ENCODE data around the gene PPP1R9A.

Gene PPP1R9A

DNA sequence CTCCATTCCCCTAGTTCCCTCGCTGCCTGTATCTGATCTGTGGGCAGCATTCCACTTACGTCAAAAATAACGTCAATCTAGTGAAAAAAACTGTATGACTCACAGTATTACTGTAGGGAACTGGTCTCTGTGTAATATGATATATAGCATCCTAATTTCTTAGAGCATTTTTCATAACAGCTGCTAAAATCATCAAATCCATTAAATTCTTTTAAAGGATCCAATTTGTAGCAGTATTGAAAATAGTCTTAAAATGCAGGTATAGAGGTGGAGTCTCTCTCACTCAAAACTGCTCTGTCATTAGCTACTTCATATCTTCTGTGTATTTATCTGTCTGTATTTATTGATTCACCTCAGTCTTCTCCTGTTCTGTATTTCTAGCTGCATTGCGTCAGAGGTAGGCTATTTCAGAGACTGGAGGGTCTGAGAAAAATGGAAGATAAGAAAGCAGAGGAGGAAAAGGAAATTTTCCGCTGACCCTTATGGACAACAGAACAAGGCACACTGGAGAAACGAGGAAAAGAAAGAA, 357.0 kb downstream of the PPP1R9A start:
- Histone ChIP-seq H4K20me1 (ENCODE audit: insufficient read depth, low read length, poor library complexity, severe bottlenecking) (no peaks in the 10 kb centered on the region), H3K4me1 (ENCODE audit: insufficient read depth, low read length, poor library complexity, severe bottlenecking) (no peaks in the 10 kb centered on the region), H3K9ac (ENCODE audit: low read depth, low read length, poor library complexity, severe bottlenecking) (no peak overlapping the region), H3K4me3 (ENCODE audit: low read length, poor library complexity, severe bottlenecking) (no peak overlapping the region), H3K27me3 (ENCODE audit: insufficient read depth, low read length, poor library complexity, severe bottlenecking) (no peaks in the 10 kb centered on the region), H2AFZ (ENCODE audit: low read length) (no peak overlapping the region), H3K4me2 (ENCODE audit: low read depth, low read length, poor library complexity, severe bottlenecking) (no peak overlapping the region), H3K79me2 (ENCODE audit: insufficient read depth, low read length) (no peaks in the 10 kb centered on the region), H3K36me3 (ENCODE audit: insufficient read depth, low read length) (no peaks in the 10 kb centered on the region), H3F3A (ENCODE audit: low read depth) (no peaks in the 10 kb centered on the region), H3K9me3 (ENCODE audit: insufficient read depth, low read depth, low read length) (no peaks in the 10 kb centered on the region), H3K9me2 (replicated peaks; ENCODE audit: low read depth, low read length) (no peaks in the 10 kb centered on the region)
- TF ChIP-seq, protein P1, sequence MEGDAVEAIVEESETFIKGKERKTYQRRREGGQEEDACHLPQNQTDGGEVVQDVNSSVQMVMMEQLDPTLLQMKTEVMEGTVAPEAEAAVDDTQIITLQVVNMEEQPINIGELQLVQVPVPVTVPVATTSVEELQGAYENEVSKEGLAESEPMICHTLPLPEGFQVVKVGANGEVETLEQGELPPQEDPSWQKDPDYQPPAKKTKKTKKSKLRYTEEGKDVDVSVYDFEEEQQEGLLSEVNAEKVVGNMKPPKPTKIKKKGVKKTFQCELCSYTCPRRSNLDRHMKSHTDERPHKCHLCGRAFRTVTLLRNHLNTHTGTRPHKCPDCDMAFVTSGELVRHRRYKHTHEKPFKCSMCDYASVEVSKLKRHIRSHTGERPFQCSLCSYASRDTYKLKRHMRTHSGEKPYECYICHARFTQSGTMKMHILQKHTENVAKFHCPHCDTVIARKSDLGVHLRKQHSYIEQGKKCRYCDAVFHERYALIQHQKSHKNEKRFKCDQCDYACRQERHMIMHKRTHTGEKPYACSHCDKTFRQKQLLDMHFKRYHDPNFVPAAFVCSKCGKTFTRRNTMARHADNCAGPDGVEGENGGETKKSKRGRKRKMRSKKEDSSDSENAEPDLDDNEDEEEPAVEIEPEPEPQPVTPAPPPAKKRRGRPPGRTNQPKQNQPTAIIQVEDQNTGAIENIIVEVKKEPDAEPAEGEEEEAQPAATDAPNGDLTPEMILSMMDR (conservative IDR thresholded peaks at IDR 0.05; ENCODE audit: low read length), result no peak
- no peak for TF ChIP-seq EZH2phosphoT487 (IDR thresholded peaks at IDR 0.05; ENCODE audit: borderline replicate concordance)

DNA sequence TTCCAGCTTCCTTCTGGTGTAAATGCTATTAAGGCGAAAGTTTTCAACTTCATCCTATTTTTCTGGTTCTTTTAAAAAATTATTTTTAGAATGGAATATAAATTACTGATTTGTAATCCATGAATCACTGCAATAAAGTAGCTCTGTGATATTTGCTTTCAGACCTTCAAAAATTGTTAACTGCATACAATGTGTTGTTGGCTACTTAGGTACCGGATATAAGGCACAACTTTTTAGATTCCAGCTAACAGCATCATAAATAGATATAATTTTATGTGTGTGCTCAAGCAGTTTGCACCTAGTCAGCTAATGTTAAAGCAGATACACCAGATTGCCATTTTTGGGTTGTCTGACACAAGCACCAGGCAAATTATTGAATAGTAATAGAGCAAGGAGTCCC, 358.2 kb downstream of the PPP1R9A start:
- Histone ChIP-seq H3K4me3 (ENCODE audit: low read length, poor library complexity, severe bottlenecking) (no peak overlapping the region), H3K36me3 (ENCODE audit: insufficient read depth, low read length) (no peaks in the 10 kb centered on the region), H2AFZ (ENCODE audit: low read length) (no peak overlapping the region), H4K20me1 (ENCODE audit: insufficient read depth, low read length, poor library complexity, severe bottlenecking) (no peaks in the 10 kb centered on the region), H3F3A (ENCODE audit: low read depth) (no peaks in the 10 kb centered on the region), H3K79me2 (ENCODE audit: insufficient read depth, low read length) (no peaks in the 10 kb centered on the region), H3K4me1 (ENCODE audit: insufficient read depth, low read length, poor library complexity, severe bottlenecking) (no peaks in the 10 kb centered on the region), H3K27me3 (ENCODE audit: insufficient read depth, low read length, poor library complexity, severe bottlenecking) (no peaks in the 10 kb centered on the region), H3K9ac (ENCODE audit: low read depth, low read length, poor library complexity, severe bottlenecking) (no peak overlapping the region), H3K9me2 (replicated peaks; ENCODE audit: low read depth, low read length) (no peaks in the 10 kb centered on the region), H3K4me2 (ENCODE audit: low read depth, low read length, poor library complexity, severe bottlenecking) (no peak overlapping the region), H3K9me3 (ENCODE audit: insufficient read depth, low read depth, low read length) (no peaks in the 10 kb centered on the region)
- TF ChIP-seq EZH2phosphoT487 (IDR thresholded peaks at IDR 0.05; ENCODE audit: borderline replicate concordance), result no peak
- TF ChIP-seq, protein P1 (conservative IDR thresholded peaks at IDR 0.05; ENCODE audit: low read length), result no peak

DNA sequence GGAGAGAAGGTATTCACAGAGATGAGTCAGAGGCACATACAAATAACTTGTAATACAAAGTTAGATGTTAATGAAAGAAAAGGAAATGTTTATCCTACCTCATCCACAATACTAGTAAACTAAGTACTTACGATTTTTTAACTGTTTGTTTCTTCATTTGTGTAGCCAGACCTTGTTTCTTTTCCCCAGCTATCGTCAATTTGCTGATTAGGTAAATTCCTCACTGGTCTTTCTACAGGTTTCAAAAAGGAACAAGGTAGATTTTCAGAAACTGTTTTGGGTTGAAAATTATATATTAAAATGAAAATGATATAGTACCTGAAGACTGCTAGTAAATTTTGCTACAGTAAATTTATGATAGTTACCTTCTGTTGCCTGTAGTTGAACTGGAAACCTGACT, 360.4 kb downstream of the PPP1R9A start:
- no peaks in the 10 kb centered on the region for H3K27me3 ChIP-seq (ENCODE audit: insufficient read depth, low read length, poor library complexity, severe bottlenecking)
- no peaks in the 10 kb centered on the region for H3K36me3 ChIP-seq (ENCODE audit: insufficient read depth, low read length)
- no peak overlapping the region for H3K4me3 ChIP-seq (ENCODE audit: low read length, poor library complexity, severe bottlenecking)
- TF ChIP-seq EZH2phosphoT487 (IDR thresholded peaks at IDR 0.05; ENCODE audit: borderline replicate concordance), result no peak
- H2AFZ ChIP-seq (ENCODE audit: low read length), result no peak overlapping the region
- H3K79me2 ChIP-seq (ENCODE audit: insufficient read depth, low read length), result no peaks in the 10 kb centered on the region
- H3K9ac ChIP-seq (ENCODE audit: low read depth, low read length, poor library complexity, severe bottlenecking), result no peak overlapping the region
- no peaks in the 10 kb centered on the region for H3F3A ChIP-seq (ENCODE audit: low read depth)
- H3K4me2 ChIP-seq (ENCODE audit: low read depth, low read length, poor library complexity, severe bottlenecking), result no peak overlapping the region
- H3K9me3 ChIP-seq (ENCODE audit: insufficient read depth, low read depth, low read length), result no peaks in the 10 kb centered on the region
- no peaks in the 10 kb centered on the region for H3K9me2 ChIP-seq (replicated peaks; ENCODE audit: low read depth, low read length)
- no peaks in the 10 kb centered on the region for H4K20me1 ChIP-seq (ENCODE audit: insufficient read depth, low read length, poor library complexity, severe bottlenecking)
- no peaks in the 10 kb centered on the region for H3K4me1 ChIP-seq (ENCODE audit: insufficient read depth, low read length, poor library complexity, severe bottlenecking)

DNA sequence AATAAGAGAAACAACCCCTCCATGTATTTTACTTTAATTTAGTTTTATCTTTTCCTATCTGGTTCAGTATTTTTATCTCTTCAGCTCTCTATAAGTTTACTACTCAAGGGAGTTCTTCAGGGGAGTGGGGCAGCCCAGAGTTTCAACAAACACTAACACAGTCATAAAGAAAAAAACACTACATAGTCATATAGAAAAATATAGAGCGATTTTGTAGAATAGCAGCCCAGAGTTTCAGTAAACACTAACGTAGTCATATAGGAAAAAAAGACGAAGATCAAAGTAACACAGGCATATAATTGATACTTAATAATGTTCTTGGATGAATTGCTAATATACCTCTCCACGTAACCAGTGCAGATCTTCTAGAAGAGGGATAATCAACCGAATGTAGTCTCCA, 362.2 kb downstream of the PPP1R9A start:
- no peak overlapping the region for H3K9ac ChIP-seq (ENCODE audit: low read depth, low read length, poor library complexity, severe bottlenecking)
- no peaks in the 10 kb centered on the region for H4K20me1 ChIP-seq (ENCODE audit: insufficient read depth, low read length, poor library complexity, severe bottlenecking)
- H3K27me3 ChIP-seq (ENCODE audit: insufficient read depth, low read length, poor library complexity, severe bottlenecking), result no peaks in the 10 kb centered on the region
- no peak overlapping the region for H3K4me2 ChIP-seq (ENCODE audit: low read depth, low read length, poor library complexity, severe bottlenecking)
- H3K9me3 ChIP-seq (ENCODE audit: insufficient read depth, low read depth, low read length), result no peaks in the 10 kb centered on the region
- no peaks in the 10 kb centered on the region for H3F3A ChIP-seq (ENCODE audit: low read depth)
- H3K4me3 ChIP-seq (ENCODE audit: low read length, poor library complexity, severe bottlenecking), result no peak overlapping the region
- H2AFZ ChIP-seq (ENCODE audit: low read length), result no peak overlapping the region
- no peaks in the 10 kb centered on the region for H3K4me1 ChIP-seq (ENCODE audit: insufficient read depth, low read length, poor library complexity, severe bottlenecking)
- no peak for TF ChIP-seq EZH2phosphoT487 (IDR thresholded peaks at IDR 0.05; ENCODE audit: borderline replicate concordance)
- TF ChIP-seq, protein P1 (conservative IDR thresholded peaks at IDR 0.05; ENCODE audit: low read length), result no peak
- no peaks in the 10 kb centered on the region for H3K36me3 ChIP-seq (ENCODE audit: insufficient read depth, low read length)
- no peaks in the 10 kb centered on the region for H3K79me2 ChIP-seq (ENCODE audit: insufficient read depth, low read length)
- no peaks in the 10 kb centered on the region for H3K9me2 ChIP-seq (replicated peaks; ENCODE audit: low read depth, low read length)
